ENCODE measurements around the gene MBNL1. TPM values are rescaled to one million over a fixed set of nuclear protein-coding genes. Genes with fewer than 3 reads are reported as not detected.

The MBNL1 gene
- total and polyA plus RNA-seq, 2 of the 13 experiments (the other 11 are each of a cell fraction or from before 2014, with no cell fraction given) = 27.1 to 55.4 TPM

DNA sequence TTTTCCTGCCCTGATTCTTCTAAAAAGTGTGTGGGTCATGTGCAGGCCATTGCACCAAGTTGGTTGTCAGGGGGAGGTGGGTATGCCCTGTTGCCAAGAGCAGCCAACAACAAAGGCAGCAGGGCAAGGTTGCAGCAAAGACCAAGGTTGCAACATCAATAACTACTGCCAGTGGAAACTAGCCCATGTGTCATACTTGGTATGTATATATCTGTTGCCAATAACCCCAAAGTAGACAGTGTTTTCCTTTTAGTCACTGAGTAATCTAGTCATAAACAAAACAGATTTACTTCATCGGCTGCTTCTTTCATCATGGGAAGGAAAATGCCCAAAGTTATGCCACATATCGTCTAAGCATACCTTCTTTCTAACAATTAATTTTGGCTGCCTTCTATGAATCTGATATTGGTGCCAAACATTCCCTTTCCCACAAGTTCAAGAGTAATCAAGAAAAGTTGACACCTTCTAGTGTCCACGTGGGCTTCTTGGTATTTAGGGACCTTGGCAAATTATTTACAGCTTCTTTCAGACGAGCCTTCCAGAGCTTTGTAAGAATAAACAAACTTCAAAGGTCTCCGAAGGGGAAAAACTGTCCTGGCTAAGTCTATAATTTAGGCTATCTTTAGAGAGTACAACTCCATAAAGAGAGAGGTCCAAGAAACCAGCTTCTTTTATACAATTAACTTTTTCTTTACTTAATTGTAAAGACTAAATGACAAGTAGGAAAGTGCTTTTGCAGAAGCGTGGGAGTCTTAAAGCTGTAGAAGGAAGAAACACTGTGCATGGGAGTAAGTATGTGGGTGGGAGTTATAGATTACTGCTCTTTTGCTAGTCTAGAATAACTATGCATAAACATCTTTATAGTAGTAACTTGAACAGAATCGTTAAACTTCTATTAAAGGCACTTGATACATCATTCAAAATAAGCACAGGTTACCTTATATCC is 10.0 kb upstream of the MBNL1 start (continued):
- TF ChIP-seq HOXA3 (CRISPR knock-in tag; IDR thresholded peaks at IDR 0.05) (no peak), ZNF589 (CRISPR knock-in tag; conservative IDR thresholded peaks at IDR 0.05) (no peak), IRX3 (CRISPR knock-in tag; IDR thresholded peaks at IDR 0.05; ENCODE audit: borderline replicate concordance, low read depth) (no peak), ZNF367 (CRISPR knock-in tag; IDR thresholded peaks at IDR 0.05; ENCODE audit: borderline replicate concordance) (no peak), HDAC1 (CRISPR knock-in tag; IDR thresholded peaks at IDR 0.05) (peak; percentile 36), ZNF282 (IDR thresholded peaks at IDR 0.05; ENCODE audit: partially characterized antibody) (no peak), KIAA2018 (CRISPR knock-in tag; IDR thresholded peaks at IDR 0.05; ENCODE audit: borderline replicate concordance) (no peak), ZKSCAN1 (IDR thresholded peaks at IDR 0.05; ENCODE audit: low read length) (no peak), ZNF460 (CRISPR knock-in tag; IDR thresholded peaks at IDR 0.05; ENCODE audit: borderline replicate concordance) (no peak), MAZ (IDR thresholded peaks at IDR 0.05; ENCODE audit: borderline replicate concordance, low read depth, low read length) (no peak; the same call in 1 of the 2 replicates), MAZ (CRISPR knock-in tag; IDR thresholded peaks at IDR 0.05; ENCODE audit: low read depth) (no peak), MBD4 (IDR thresholded peaks at IDR 0.05; ENCODE audit: borderline replicate concordance, low read length) (no peak)
- TF ChIP-seq, protein P1, sequence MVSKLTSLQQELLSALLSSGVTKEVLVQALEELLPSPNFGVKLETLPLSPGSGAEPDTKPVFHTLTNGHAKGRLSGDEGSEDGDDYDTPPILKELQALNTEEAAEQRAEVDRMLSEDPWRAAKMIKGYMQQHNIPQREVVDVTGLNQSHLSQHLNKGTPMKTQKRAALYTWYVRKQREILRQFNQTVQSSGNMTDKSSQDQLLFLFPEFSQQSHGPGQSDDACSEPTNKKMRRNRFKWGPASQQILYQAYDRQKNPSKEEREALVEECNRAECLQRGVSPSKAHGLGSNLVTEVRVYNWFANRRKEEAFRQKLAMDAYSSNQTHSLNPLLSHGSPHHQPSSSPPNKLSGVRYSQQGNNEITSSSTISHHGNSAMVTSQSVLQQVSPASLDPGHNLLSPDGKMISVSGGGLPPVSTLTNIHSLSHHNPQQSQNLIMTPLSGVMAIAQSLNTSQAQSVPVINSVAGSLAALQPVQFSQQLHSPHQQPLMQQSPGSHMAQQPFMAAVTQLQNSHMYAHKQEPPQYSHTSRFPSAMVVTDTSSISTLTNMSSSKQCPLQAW (CRISPR knock-in tag; IDR thresholded peaks at IDR 0.05) = no peak
- TF ChIP-seq, protein P2, sequence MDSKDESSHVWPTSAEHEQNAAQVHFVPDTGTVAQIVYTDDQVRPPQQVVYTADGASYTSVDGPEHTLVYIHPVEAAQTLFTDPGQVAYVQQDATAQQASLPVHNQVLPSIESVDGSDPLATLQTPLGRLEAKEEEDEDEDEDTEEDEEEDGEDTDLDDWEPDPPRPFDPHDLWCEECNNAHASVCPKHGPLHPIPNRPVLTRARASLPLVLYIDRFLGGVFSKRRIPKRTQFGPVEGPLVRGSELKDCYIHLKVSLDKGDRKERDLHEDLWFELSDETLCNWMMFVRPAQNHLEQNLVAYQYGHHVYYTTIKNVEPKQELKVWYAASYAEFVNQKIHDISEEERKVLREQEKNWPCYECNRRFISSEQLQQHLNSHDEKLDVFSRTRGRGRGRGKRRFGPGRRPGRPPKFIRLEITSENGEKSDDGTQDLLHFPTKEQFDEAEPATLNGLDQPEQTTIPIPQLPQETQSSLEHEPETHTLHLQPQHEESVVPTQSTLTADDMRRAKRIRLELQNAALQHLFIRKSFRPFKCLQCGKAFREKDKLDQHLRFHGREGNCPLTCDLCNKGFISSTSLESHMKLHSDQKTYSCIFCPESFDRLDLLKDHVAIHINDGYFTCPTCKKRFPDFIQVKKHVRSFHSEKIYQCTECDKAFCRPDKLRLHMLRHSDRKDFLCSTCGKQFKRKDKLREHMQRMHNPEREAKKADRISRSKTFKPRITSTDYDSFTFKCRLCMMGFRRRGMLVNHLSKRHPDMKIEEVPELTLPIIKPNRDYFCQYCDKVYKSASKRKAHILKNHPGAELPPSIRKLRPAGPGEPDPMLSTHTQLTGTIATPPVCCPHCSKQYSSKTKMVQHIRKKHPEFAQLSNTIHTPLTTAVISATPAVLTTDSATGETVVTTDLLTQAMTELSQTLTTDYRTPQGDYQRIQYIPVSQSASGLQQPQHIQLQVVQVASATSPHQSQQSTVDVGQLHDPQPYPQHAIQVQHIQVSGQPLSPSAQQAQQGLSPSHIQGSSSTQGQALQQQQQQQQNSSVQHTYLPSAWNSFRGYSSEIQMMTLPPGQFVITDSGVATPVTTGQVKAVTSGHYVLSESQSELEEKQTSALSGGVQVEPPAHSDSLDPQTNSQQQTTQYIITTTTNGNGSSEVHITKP (CRISPR knock-in tag; IDR thresholded peaks at IDR 0.05; ENCODE audit: low read depth) = peak; percentile 79
